K562 (cell line): Measurements from ENCODE around the gene ACTR1B. TPM values are rescaled to one million over a fixed set of nuclear protein-coding genes. Genes with fewer than 3 reads are reported as not detected.
A peak's percentile ranks its signal among the peaks of the same experiment; 100 is the strongest.

ENCODE experiments used
- DIDO1 ChIP-seq: fragments of 450-650 bp; IDR thresholded peaks from 2 replicates; pipeline ENCODE4 v1.6.1; 2016; ENCODE audit warnings: low read depth, missing biosample characterization, missing genetic modification characterization
- ELF1 ChIP-seq: fragments of 200-800 bp; sonication (Bioruptor generic); IDR thresholded peaks from 2 replicates; pipeline ENCODE4 v1.6.1; 2016; ENCODE audit warnings: missing genetic modification characterization, missing compliant biosample characterization
- HEY1 ChIP-seq: fragments of 250-450 bp; sonication (Bioruptor Pico); IDR thresholded peaks from 2 replicates; pipeline ENCODE4 v1.5.0; 2020; ENCODE audit warnings: mild to moderate bottlenecking, moderate library complexity, borderline replicate concordance
- HMGN3 ChIP-seq: IDR thresholded peaks from 2 replicates; pipeline ENCODE4 v1.6.1; 2011; ENCODE audit warnings: borderline replicate concordance, low read depth, mild to moderate bottlenecking, mixed read lengths, low read length; ENCODE audit not compliant: insufficient read length; ENCODE audit errors: extremely low read depth
- NR2C2 ChIP-seq, 2 experiments: fragments of 200-800 bp in 1 of 2; sonication (Bioruptor generic) in 1 of 2; sonication (generic) in 1 of 2; formaldehyde crosslinking in 1 of 2; IDR thresholded peaks; 2 replicates each; pipeline versions ENCODE4 v1.6.1 to v1.8.0; 2016 to 2022; ENCODE audit warnings: mild to moderate bottlenecking in 1 of 2, missing compliant biosample characterization in 1 of 2, missing genetic modification characterization in 1 of 2, missing genetic modification reagents in 1 of 2
- RBM14 ChIP-seq: fragments of 200-400 bp; formaldehyde crosslinking; IDR thresholded peaks from 2 replicates; pipeline ENCODE4 v1.6.1; 2018; ENCODE audit warnings: low read depth, mild to moderate bottlenecking, low read length, moderate library complexity, borderline replicate concordance; ENCODE audit not compliant: insufficient read depth
- RBM25 ChIP-seq: fragments of 200-400 bp; formaldehyde crosslinking; IDR thresholded peaks from 2 replicates; pipeline ENCODE4 v1.6.1; 2018; ENCODE audit warnings: low read length, low read depth, moderate library complexity; ENCODE audit not compliant: severe bottlenecking
- SAFB ChIP-seq: fragments of 200-400 bp; formaldehyde crosslinking; IDR thresholded peaks from 2 replicates; pipeline ENCODE4 v1.6.1; 2017; ENCODE audit warnings: low read depth, low read length, borderline replicate concordance
- SIX5 ChIP-seq, 2 experiments: IDR thresholded peaks; 2 replicates each; pipeline ENCODE4 v1.6.1; 2011; ENCODE audit warnings: low read length in 2 of 2, borderline replicate concordance in 1 of 2, low read depth in 1 of 2, mild to moderate bottlenecking in 1 of 2, moderate library complexity in 1 of 2; ENCODE audit not compliant: insufficient read depth in 1 of 2
- SRF ChIP-seq, 2 experiments: fragments of 250-450, 450-650 bp in 1 of 2; sonication (Bioruptor Pico) in 1 of 2; sonication (generic) in 1 of 2; formaldehyde crosslinking; IDR thresholded peaks; 2 replicates each; pipeline versions ENCODE4 v1.5.0 to v1.5.1; 2020 to 2022; ENCODE audit warnings: mild to moderate bottlenecking in 1 of 2, missing genetic modification reagents in 1 of 2
- ZBTB43 ChIP-seq: sonication (generic); formaldehyde crosslinking; IDR thresholded peaks from 2 replicates; pipeline ENCODE4 v1.8.0; 2023; ENCODE audit warnings: mild to moderate bottlenecking, missing genetic modification reagents
- ZFPM2 ChIP-seq: fragments of 250-450 bp; sonication (Bioruptor Pico); IDR thresholded peaks from 2 replicates; pipeline ENCODE4 v1.5.1; 2022; ENCODE audit warnings: mild to moderate bottlenecking
- ZNF449 ChIP-seq: fragments of 250-450 bp; sonication (Bioruptor Pico); IDR thresholded peaks from 2 replicates; pipeline ENCODE4 v1.8.0; 2022; ENCODE audit warnings: moderate library complexity, mild to moderate bottlenecking, inconsistent platforms
- ZNF511 ChIP-seq: sonication (generic); formaldehyde crosslinking; IDR thresholded peaks from 2 replicates; pipeline ENCODE4 v1.8.0; 2022; ENCODE audit warnings: mild to moderate bottlenecking, missing genetic modification reagents
- ZNF512 ChIP-seq: IDR thresholded peaks from 2 replicates; pipeline ENCODE4 v1.6.1; 2016; ENCODE audit warnings: missing genetic modification characterization, missing compliant biosample characterization
- polyA plus RNA-seq, 8 experiments: library from polyadenylated mRNA; depleted of rRNA in 4 of 8; stranded (reverse) in 5 of 8; unstranded in 3 of 8; fragments of >200 nt; fragmentation: Nextera tagmentation in 2 of 8; fragmentation: Illumina TruSeq in 1 of 8; extraction: Ambion mirVana in 2 of 8; extraction: Trizol in 1 of 8; gene quantifications; 2 replicates each; pipeline versions ENCODE4 v1.2.1 to v1.2.3, GENCODE V29; 2011 to 2014; ENCODE audit warnings: inconsistent platforms in 1 of 8, missing spikeins in 1 of 8
- total RNA-seq, 7 experiments: library from RNA; depleted of rRNA in 6 of 7; stranded (reverse); fragments of >200 nt in 6 of 7; fragmentation: Illumina TruSeq in 2 of 7; extraction: Trizol in 2 of 7; gene quantifications; 2 replicates each; pipeline versions ENCODE4 v1.2.1 to v1.2.3, GENCODE V29; 2011 to 2021; ENCODE audit warnings: low replicate concordance in 1 of 7
- TF ChIP-seq, protein P1 (sequence below): fragments of 450-650 bp; IDR thresholded peaks from 2 replicates; pipeline ENCODE4 v1.6.1; 2016; ENCODE audit warnings: low read depth, mild to moderate bottlenecking, moderate library complexity
- TF ChIP-seq, protein P2 (sequence below): fragments of 250-450 bp; sonication (Bioruptor Pico); IDR thresholded peaks from 2 replicates; pipeline ENCODE4 v1.5.0; 2021
- TF ChIP-seq, protein P3 (sequence below): fragments of 450-650 bp; formaldehyde crosslinking; IDR thresholded peaks from 2 replicates; pipeline ENCODE4 v1.4.0; 2022; ENCODE audit warnings: missing genetic modification characterization

ACTR1B gene
- total and polyA plus RNA-seq, 9 of the 15 experiments (the other 6 are each of a cell fraction or from before 2014, with no cell fraction given) = 0.49 to 42.3 (median 22.5) TPM

DNA sequence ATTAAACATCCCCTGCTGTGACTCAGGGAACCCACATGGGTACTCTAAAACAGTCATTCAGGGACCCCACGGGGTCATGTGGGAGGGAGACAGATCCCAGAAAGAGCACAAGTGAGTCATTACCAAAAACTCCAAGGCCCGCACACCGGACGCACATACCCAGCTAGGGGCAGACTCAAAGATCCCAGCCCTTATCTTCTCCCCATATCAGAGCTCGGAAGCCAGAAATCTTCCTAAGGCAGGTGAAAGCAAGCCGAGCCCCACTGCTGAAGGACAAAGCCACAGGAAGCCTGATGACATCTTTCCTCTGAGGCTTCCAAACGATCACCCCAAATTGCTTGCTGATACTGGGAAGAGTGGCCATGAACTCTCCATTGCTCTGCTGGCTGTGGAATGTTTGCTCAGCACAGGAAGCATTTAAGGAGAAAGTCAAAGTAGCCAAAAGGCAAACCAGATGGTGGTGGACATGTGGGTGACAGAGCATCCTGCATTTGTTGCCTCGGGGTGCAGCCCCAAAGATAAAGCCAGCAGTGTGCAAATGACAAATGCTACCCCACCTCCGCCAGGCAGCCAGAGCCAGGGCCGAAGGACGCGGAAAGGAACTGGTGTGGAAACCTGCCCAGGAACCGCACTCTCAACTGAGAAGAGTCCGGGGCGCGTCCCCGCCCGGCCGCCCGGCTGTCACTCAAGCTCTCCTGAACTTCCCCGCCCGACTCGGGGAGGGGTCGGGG lies 784 bp downstream of the ACTR1B start (continued):
- TF ChIP-seq ZBTB43 (CRISPR knock-in tag) (no peak), ZNF512 (no peak), HEY1 (CRISPR knock-in tag) (no peak), SRF (CRISPR knock-in tag; IDR thresholded peaks at IDR 0.05) (no peak), DIDO1 (tag) (no peak), ELF1 (tag) (peak; percentile 38; the same call in 1 of the 2 replicates), NR2C2 (CRISPR knock-in tag; IDR thresholded peaks at IDR 0.05) (no peak), NR2C2 (tag; IDR thresholded peaks at IDR 0.05) (peak; percentile 69), ZNF511 (no peak), ZNF449 (CRISPR knock-in tag) (no peak), ZFPM2 (CRISPR knock-in tag) (no peak), SIX5 (IDR thresholded peaks at IDR 0.05; ENCODE audit: borderline replicate concordance in 1 of 2, insufficient read depth in 1 of 2, low read depth in 1 of 2, low read length in 2 of 2) (no peak), RBM25 (no peak), SAFB (no peak), HMGN3 (no peak), RBM14 (no peak)
- TF ChIP-seq, protein P1, sequence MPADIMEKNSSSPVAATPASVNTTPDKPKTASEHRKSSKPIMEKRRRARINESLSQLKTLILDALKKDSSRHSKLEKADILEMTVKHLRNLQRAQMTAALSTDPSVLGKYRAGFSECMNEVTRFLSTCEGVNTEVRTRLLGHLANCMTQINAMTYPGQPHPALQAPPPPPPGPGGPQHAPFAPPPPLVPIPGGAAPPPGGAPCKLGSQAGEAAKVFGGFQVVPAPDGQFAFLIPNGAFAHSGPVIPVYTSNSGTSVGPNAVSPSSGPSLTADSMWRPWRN = no peak
- TF ChIP-seq, protein P2, sequence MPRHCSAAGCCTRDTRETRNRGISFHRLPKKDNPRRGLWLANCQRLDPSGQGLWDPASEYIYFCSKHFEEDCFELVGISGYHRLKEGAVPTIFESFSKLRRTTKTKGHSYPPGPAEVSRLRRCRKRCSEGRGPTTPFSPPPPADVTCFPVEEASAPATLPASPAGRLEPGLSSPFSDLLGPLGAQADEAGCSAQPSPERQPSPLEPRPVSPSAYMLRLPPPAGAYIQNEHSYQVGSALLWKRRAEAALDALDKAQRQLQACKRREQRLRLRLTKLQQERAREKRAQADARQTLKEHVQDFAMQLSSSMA (CRISPR knock-in tag) = no peak
- TF ChIP-seq, protein P3, sequence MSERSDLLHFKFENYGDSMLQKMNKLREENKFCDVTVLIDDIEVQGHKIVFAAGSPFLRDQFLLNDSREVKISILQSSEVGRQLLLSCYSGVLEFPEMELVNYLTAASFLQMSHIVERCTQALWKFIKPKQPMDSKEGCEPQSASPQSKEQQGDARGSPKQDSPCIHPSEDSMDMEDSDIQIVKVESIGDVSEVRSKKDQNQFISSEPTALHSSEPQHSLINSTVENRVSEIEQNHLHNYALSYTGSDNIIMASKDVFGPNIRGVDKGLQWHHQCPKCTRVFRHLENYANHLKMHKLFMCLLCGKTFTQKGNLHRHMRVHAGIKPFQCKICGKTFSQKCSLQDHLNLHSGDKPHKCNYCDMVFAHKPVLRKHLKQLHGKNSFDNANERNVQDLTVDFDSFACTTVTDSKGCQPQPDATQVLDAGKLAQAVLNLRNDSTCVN = no peak
